DND-41 (cell line): ENCODE data around the gene ATF6.

Source experiments
- ATAC-seq: fragments of 200-7000 bp; cut with Tn5 transposase; 3 replicates; pipeline ENCODE4 v1.9.1; 2021; ENCODE audit warnings: low read depth; ENCODE audit not compliant: insufficient read depth
- DNase-seq: peaks from one replicate; pipeline ENCODE4 v3.0.0-alpha.2; 2020
- H2AFZ ChIP-seq: 2 replicates; pipeline ENCODE4 v1.6.0; 2012; ENCODE audit warnings: low read depth, low read length
- H3K27ac ChIP-seq: 2 replicates; pipeline ENCODE4 v1.5.1; 2012; ENCODE audit warnings: low read length, inconsistent platforms
- H3K27me3 ChIP-seq: fragments of 200-600 bp; sonication (generic); 2 replicates; pipeline ENCODE4 v1.6.0; 2012; ENCODE audit warnings: low read length, mild to moderate bottlenecking, inconsistent platforms; ENCODE audit not compliant: insufficient read depth, poor library complexity
- H3K36me3 ChIP-seq: 2 replicates; pipeline ENCODE4 v1.5.1; 2012; ENCODE audit warnings: low read length, inconsistent platforms; ENCODE audit not compliant: insufficient read depth
- H3K4me1 ChIP-seq: 2 replicates; pipeline ENCODE4 v1.5.1; 2012; ENCODE audit warnings: mild to moderate bottlenecking, low read length; ENCODE audit not compliant: insufficient read depth
- H3K4me2 ChIP-seq: 2 replicates; pipeline ENCODE4 v1.6.0; 2012; ENCODE audit warnings: mild to moderate bottlenecking, moderate library complexity, low read length, inconsistent platforms; ENCODE audit not compliant: insufficient read depth
- H3K4me3 ChIP-seq, 2 experiments: fragments of 200-600 bp in 1 of 2; shearing (Covaris generic) in 1 of 2; 2 replicates each; pipeline ENCODE4 v1.5.1; 2012 to 2016; ENCODE audit warnings: inconsistent platforms in 2 of 2, low read length in 2 of 2, mild to moderate bottlenecking in 2 of 2, low read depth in 1 of 2, moderate library complexity in 1 of 2
- H3K79me2 ChIP-seq: 2 replicates; pipeline ENCODE4 v1.6.0; 2012; ENCODE audit warnings: low read length, inconsistent platforms; ENCODE audit not compliant: insufficient read depth
- H3K9ac ChIP-seq: 2 replicates; pipeline ENCODE4 v1.6.0; 2012; ENCODE audit warnings: low read depth, mild to moderate bottlenecking, inconsistent platforms, low read length, moderate library complexity
- H3K9me3 ChIP-seq: 2 replicates; pipeline ENCODE4 v1.5.1; 2012; ENCODE audit warnings: low read length, moderate library complexity, mild to moderate bottlenecking, inconsistent platforms; ENCODE audit not compliant: insufficient read depth, severe bottlenecking
- H4K20me1 ChIP-seq: 2 replicates; pipeline ENCODE4 v1.6.0; 2012; ENCODE audit warnings: low read length; ENCODE audit not compliant: insufficient read depth
- CTCF ChIP-seq: IDR thresholded peaks from 2 replicates; pipeline ENCODE4 v1.5.1; 2012; ENCODE audit warnings: borderline replicate concordance, low read length, moderate library complexity, mild to moderate bottlenecking; ENCODE audit not compliant: poor library complexity, severe bottlenecking; ENCODE audit errors: extremely low read depth
- EZH2 ChIP-seq: IDR thresholded peaks from 3 replicates; pipeline ENCODE4 v1.6.1; 2012; ENCODE audit warnings: borderline replicate concordance, low read depth, mild to moderate bottlenecking, moderate library complexity, low read length, inconsistent platforms; ENCODE audit not compliant: severe bottlenecking

ATF6 gene

GRCh38 chr1:161899091-161899490, 133.0 kb downstream of the ATF6 start:
- H3K4me2 ChIP-seq, result no peak overlapping the region
- no peak overlapping the region for H3K27ac ChIP-seq
- no peak overlapping the region for H3K9ac ChIP-seq
- no peak overlapping the region for H2AFZ ChIP-seq
- H3K4me3 ChIP-seq, result no peak overlapping the region
- H3K79me2 ChIP-seq, result no peaks in the 10 kb centered on the region
- no peaks in the 10 kb centered on the region for H4K20me1 ChIP-seq
- no peaks in the 10 kb centered on the region for H3K27me3 ChIP-seq
- no peaks in the 10 kb centered on the region for H3K9me3 ChIP-seq
- no peak for ATAC-seq
- no peaks in the 10 kb centered on the region for H3K4me1 ChIP-seq
- no peaks in the 10 kb centered on the region for H3K36me3 ChIP-seq
- DNase-seq, result no peak
- no peak for TF ChIP-seq EZH2

GRCh38 chr1:161900160-161900559, 134.0 kb downstream of the ATF6 start:
- H3K27me3 ChIP-seq, result no peaks in the 10 kb centered on the region
- TF ChIP-seq EZH2 (no peak), CTCF (no peak)
- no peaks in the 10 kb centered on the region for H4K20me1 ChIP-seq
- H3K9me3 ChIP-seq, result no peaks in the 10 kb centered on the region
- H3K27ac ChIP-seq, result no peak overlapping the region
- no peaks in the 10 kb centered on the region for H3K4me1 ChIP-seq
- no peak for ATAC-seq
- H2AFZ ChIP-seq, result no peak overlapping the region
- no peak overlapping the region for H3K9ac ChIP-seq
- no peaks in the 10 kb centered on the region for H3K36me3 ChIP-seq
- no peak overlapping the region for H3K4me3 ChIP-seq
- no peaks in the 10 kb centered on the region for H3K79me2 ChIP-seq
- no peak for DNase-seq
- H3K4me2 ChIP-seq, result no peak overlapping the region

GRCh38 chr1:161902182-161902581, 136.1 kb downstream of the ATF6 start:
- H3K4me1 ChIP-seq, result no peaks in the 10 kb centered on the region

More at GRCh38 chr1:161902182-161902581, 136.1 kb downstream of the ATF6 start:
- Histone ChIP-seq H2AFZ (no peak overlapping the region), H3K27me3 (no peaks in the 10 kb centered on the region), H3K4me2 (no peak overlapping the region), H3K36me3 (no peaks in the 10 kb centered on the region), H3K9me3 (no peaks in the 10 kb centered on the region), H3K9ac (no peak overlapping the region), H3K79me2 (no peaks in the 10 kb centered on the region), H3K27ac (no peak overlapping the region), H3K4me3 (no peak overlapping the region), H4K20me1 (no peaks in the 10 kb centered on the region)
- ATAC-seq, result no peak
- no peak for TF ChIP-seq CTCF
- no peak for TF ChIP-seq EZH2
- DNase-seq, result no peak
